Renal cortex interstitium (tissue), 11 donors: Measurements from ENCODE around the gene BCCIP. TPM values are rescaled to one million over a fixed set of nuclear protein-coding genes. Genes with fewer than 3 reads are reported as not detected.
A peak's percentile ranks its signal among the peaks of the same experiment; 100 is the strongest.

Experiments
- DNase-seq, 11 donors: peaks; one replicate each; pipeline ENCODE4 v3.0.0-alpha.2; 2013; ENCODE audit warnings: low read depth in 9 of 11, low spot score in 4 of 11; ENCODE audit errors: extremely low read depth in 1 of 11
- polyA plus RNA-seq, 3 donors: library from polyadenylated mRNA; unstranded; fragments of 120-200 nt; gene quantifications; one replicate each; pipeline ENCODE4 v1.2.1, GENCODE V29; 2013; ENCODE audit not compliant: insufficient read length in 3 of 3

BCCIP gene
- polyA plus RNA-seq, 3 donors, result 86.1 to 102 (median 91.9) TPM

DNA sequence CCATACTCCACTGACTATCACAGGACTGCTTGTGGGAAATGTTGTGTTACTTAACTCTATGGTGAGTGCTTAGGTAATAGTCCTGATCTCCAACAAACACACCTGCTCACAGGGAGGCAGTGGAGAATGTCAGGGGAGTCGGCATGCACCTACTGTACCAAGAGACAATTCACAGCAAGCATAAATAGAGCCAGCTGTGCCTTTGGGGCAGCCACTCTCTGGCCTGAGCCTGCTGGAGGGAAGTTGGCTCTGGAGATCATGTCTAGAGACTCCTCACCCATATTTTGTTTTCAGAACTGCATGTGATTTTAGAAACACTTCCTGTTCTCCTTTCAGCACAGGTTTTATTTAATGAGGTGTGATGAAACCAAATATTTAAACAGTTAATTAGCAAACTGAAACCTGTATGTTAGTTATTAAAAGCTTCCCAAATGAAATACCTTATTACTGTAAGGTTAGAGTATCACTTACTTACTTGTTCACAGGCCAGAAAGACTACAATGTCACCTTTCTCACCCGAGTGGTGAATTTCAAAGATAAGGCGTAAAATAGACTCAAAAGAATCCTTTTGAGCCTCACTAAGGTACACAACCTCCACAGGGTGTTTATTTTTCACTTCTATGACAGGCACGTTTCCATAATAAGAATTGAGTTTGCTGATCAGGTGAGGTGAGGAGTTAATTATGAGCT, 35.9 kb downstream of the BCCIP start:
- DNase-seq, result no peak

DNA sequence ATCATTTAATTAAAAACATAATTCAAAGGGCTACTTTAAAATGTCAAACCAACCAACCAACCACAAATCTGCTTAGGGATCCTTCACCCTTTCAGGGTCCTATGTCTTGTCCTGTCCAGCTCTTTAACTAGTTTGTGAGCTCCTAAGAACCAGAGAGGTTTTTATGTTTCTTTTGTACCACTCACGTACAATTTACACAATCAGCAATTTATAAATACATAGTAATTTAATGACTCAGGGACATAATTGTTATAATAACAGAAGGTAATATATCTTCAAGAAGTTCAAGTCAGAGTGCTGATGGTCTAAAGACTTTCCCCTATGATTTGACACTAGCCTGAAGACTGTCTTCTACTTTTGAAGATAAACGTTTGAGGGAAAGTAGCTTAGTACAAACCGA, 41.8 kb downstream of the BCCIP start:
- DNase-seq, result no peak

DNA sequence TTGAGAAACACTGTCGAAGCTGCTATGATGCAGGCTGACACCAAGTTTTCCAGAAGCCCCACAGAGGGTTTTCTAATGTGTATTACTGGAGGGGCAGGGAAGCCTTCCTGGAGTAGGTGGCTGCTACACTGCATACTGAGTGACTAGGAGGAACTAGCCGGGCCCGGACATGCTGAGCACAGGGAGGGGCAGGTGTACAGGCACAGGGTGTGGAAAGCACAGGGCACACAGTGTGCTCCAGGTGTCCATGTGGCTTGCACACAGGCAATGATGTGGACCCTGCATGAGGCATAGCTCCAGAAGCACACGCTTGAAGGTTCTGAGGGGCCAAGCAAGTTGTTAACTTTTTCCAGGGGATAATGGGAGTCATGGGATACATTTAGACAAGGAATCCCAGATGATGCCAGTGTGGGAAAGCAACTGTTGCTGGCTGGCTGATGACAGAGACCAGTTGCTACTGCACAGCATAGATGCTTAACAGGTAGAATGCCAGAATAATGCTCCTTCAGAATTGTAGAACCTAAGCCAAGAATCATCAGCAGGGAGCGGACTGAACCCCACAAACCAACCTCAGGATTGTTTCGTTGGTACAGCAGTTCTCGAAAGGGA, 43.2 kb downstream of the BCCIP start:
- DNase-seq, result no peak

- DNase-seq, result peak in 1 of 11 donors; percentile 24
These were observed 45.1 kb downstream of the BCCIP start for GRCh38 chr10:125868372-125868975.

GRCh38 chr10:125871338-125871737, 48.0 kb downstream of the BCCIP start:
- DNase-seq, result no peak

- DNase-seq, result no peak
These were observed 55.9 kb downstream of the BCCIP start for GRCh38 chr10:125878957-125879835.

- DNase-seq, result no peak
These were observed 57.4 kb downstream of the BCCIP start for GRCh38 chr10:125880719-125881118.

DNA sequence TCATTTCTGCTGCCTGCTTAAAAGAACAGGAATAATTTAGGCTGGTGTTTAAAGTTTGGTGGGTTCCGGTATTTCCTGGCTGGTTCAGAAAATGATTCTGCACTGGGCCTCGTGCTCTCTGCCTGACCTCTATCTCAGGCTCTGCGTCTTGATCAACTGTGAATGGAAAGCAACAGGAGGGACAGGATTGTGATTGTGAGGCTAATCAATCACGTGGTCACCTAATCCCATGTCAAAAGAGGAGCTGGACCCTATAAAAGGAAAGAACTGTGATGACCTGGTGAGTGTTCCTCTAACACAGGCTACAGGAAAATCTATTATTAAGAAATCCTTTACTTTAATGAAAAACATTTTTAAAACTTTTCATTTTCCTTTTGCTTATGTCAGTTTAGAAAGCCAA, 57.8 kb downstream of the BCCIP start, which contains the start of gene DHX32:
DHX32 (minus strand) TSS at position 101 of the 400 bp plus-strand sequence. CDS start 468 bp downstream, outside the sequence.
- no peak for DNase-seq

- DNase-seq, result no peak
These were observed 59.2 kb downstream of the BCCIP start for GRCh38 chr10:125882596-125882995.

DNA sequence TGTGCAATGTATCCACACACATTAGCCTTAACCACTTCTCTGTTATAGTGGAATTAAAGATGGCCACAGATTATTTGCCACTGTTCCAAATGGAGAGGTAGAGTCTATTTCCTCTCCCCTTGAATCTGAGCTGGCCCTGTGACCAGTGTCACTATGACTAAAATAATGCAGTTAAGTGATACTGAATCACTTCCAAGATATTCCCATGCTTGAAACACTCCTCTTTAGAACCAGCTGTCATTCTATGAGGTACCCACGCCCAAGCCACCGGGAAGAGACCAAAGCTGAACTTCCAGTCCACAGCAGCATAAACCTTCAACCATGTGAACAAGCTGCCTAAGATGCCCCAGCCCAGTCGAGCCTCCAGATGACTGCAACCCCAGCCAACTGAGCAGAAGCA, 59.9 kb downstream of the BCCIP start:
- DNase-seq, result no peak

Other genes starting within 250 kb of the BCCIP start
- gene TEX36, start 140.4 kb upstream of the BCCIP start, polyA plus RNA-seq, result not detected
- 10 to 100 TPM; 32.9 to 49.5 (median 40.6) TPM for gene EDRF1, start 103.8 kb upstream of the BCCIP start, polyA plus RNA-seq
- gene MMP21, start 47.7 kb upstream of the BCCIP start, polyA plus RNA-seq, result under 1 TPM; 0.17 to 0.51 (median 0.26) TPM
- 10 to 100 TPM; 54.1 to 67.3 (median 57.8) TPM for gene UROS, start 288 bp upstream of the BCCIP start, polyA plus RNA-seq
- gene DHX32, start 57.7 kb downstream of the BCCIP start, polyA plus RNA-seq, result 10 to 100 TPM; 21.7 to 25.8 (median 24.2) TPM
- gene FANK1, start 73.0 kb downstream of the BCCIP start, polyA plus RNA-seq, result 10 to 100 TPM in 1 of 3 donors, 1 to 10 TPM in 2; 8.2 to 11.0 (median 8.5) TPM